AG04450 (cell line): ENCODE results near the gene PEX1. TPM values are rescaled to one million over a fixed set of nuclear protein-coding genes. Genes with fewer than 3 reads are reported as not detected.

Source experiments
- CTCF ChIA-PET: fragments of 300-600, 350-600 bp; formaldehyde crosslinking; extraction: SDS; loops from one replicate; lab custom pipeline; 2022; ENCODE audit warnings: antibody characterized with exemption, inconsistent platforms; lab: Charles Lee
- POLR2A ChIA-PET: fragments of 350-600 bp; formaldehyde crosslinking; extraction: SDS; loops from one replicate; lab custom pipeline; 2021; ENCODE audit warnings: antibody characterized with exemption, inconsistent platforms; lab: Yijun Ruan, JAX
- DNase-seq: peaks from one replicate; pipeline ENCODE4 v3.0.0-alpha.2; 2011; ENCODE audit warnings: low read depth, low spot score
- H3K27ac ChIP-seq: one replicate; pipeline ENCODE4 v1.5.1; 2012; ENCODE audit warnings: low read depth, low read length, control low read depth
- H3K27me3 ChIP-seq: one replicate; pipeline ENCODE4 v1.6.0; 2012; ENCODE audit warnings: low read length; ENCODE audit not compliant: control insufficient read depth, insufficient read depth
- H3K4me3 ChIP-seq: 2 replicates; pipeline ENCODE4 v1.5.1; 2011; ENCODE audit warnings: mild to moderate bottlenecking, low read depth, low read length, control low read depth
- H3K9me3 ChIP-seq: 2 replicates; pipeline ENCODE4 v1.5.1; 2012; ENCODE audit warnings: low read length; ENCODE audit not compliant: control insufficient read depth, insufficient read depth
- CTCF ChIP-seq: IDR thresholded peaks from 2 replicates; pipeline ENCODE4 v1.5.1; 2011; ENCODE audit warnings: low read depth, low read length, control low read depth, inconsistent platforms
- polyA plus RNA-seq: library from polyadenylated mRNA; depleted of rRNA; stranded (reverse); fragments of >200 nt; gene quantifications from 2 replicates; pipeline ENCODE4 v1.2.3, GENCODE V29; 2011

The PEX1 gene
- polyA plus RNA-seq, 1 experiment: 20.9 TPM

- peak overlapping the region; percentile 32 for H3K27ac ChIP-seq
- peak overlapping the region; percentile 89 for H3K4me3 ChIP-seq
- H3K9me3 ChIP-seq: peaks cover 3% of the 10 kb centered on the region; the same call in 1 of the 2 replicates
- no peaks in the 10 kb centered on the region for H3K27me3 ChIP-seq
- CTCF ChIA-PET: interaction anchor here (1.1 to 3.3 kb wide), 6 partner anchors 14 to 521 kb away, joined by 3 to 22 read pairs (median 9); no protein-coding TSS in a partner anchor
- peak; percentile 28 for TF ChIP-seq CTCF
- peak; percentile 3 for DNase-seq
- POLR2A ChIA-PET: no interaction called here
Observed at GRCh38 chr7:92527300-92528187, 776 bp downstream of the PEX1 start.

DNA sequence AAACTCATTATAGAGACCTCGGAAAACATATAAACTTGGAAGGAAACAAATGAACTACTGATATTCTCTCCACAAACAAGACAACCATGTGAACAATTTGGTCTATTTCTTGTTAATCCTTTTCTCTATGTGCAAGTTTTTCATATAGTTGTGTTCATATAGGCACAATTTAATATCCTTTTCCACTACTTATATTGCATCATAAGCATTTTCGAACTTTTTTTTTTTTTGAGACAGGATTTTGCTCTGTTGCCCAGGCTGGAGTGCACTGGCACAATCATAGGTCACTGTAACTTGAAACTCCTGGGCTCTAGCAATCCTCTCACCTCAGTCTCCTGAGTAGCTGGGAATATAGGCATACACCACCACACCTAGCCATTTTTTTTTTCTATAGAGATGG, 5.2 kb downstream of the PEX1 start:
- POLR2A ChIA-PET: no interaction called here
- H3K4me3 ChIP-seq: no peak overlapping the region
- CTCF ChIA-PET: no interaction called here
- no peak overlapping the region for H3K27ac ChIP-seq
- no peak for DNase-seq
- H3K27me3 ChIP-seq: no peaks in the 10 kb centered on the region
- no peak for TF ChIP-seq CTCF
- H3K9me3 ChIP-seq: peaks cover 2% of the 10 kb centered on the region; the same call in 1 of the 2 replicates

- Histone ChIP-seq H3K27ac (no peak overlapping the region), H3K9me3 (no peaks in the 10 kb centered on the region), H3K4me3 (no peak overlapping the region), H3K27me3 (no peaks in the 10 kb centered on the region)
- no peak for DNase-seq
- ChIA-PET POLR2A (no interaction called here), CTCF (interaction anchor here (0.5 kb wide), 1 partner anchor 22 kb away, joined by 8 read pairs; no protein-coding TSS in a partner anchor)
- TF ChIP-seq CTCF: no peak
Observed at GRCh38 chr7:92520024-92520423, 8.3 kb downstream of the PEX1 start.

DNA sequence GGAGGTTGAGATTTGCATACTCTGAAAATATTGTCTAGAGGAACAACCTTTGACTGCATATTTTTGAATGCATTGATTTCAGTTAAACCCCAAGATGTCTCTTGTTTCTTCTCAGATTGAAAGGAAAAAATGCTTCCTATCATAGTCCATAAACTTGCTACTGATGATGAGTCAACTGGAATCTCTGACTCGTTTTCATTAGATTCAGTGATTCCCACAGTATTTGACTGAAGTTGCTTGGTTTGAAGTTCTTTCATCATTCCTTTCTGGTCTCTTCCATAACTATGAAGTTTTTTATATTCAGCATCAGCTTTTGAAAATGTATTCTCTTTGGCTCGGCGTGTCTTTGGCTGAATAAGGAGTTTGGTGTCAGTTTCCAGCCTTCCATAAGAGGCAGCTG, 10.7 kb downstream of the PEX1 start:
- Histone ChIP-seq H3K9me3 (no peaks in the 10 kb centered on the region), H3K27me3 (no peaks in the 10 kb centered on the region), H3K4me3 (no peak overlapping the region), H3K27ac (no peak overlapping the region)
- POLR2A ChIA-PET: no interaction called here
- no peak for TF ChIP-seq CTCF
- CTCF ChIA-PET: interaction anchor here (0.9 to 1.1 kb wide), 2 partner anchors 11 to 13 kb away, joined by 3 to 7 read pairs; partner anchors contain the start of gene RBM48
- no peak for DNase-seq
